GM13976 (cell line): Measurements from ENCODE around the gene UBXN1.
"Not testable (repeated sequence)": the region's sequence is repeated elsewhere in the genome, so short reads cannot be mapped to it uniquely, and the experiment has no call there.

Experiments
- DNase-seq: peaks from one replicate; pipeline ENCODE4 v3.0.0; 2012; ENCODE audit warnings: low spot score
- CTCF ChIP-seq: IDR thresholded peaks from 2 replicates; pipeline ENCODE4 v1.5.1; 2012; ENCODE audit warnings: borderline replicate concordance, mild to moderate bottlenecking; ENCODE audit not compliant: insufficient read depth; ENCODE audit errors: extremely low read depth, missing control alignments, control extremely low read depth
- in situ Hi-C: fragments of 300-500 bp; cut with MboI; formaldehyde crosslinking; loops from one replicate; pipeline ENCODE4 v1.12.0; 2022; ENCODE audit warnings: low sequenced_read_pairs, mixed read lengths, inconsistent platforms; ENCODE audit not compliant: unreplicated experiment

Gene UBXN1

GRCh38 chr11:62676698-62677097 is 2.2 kb downstream of the UBXN1 start:
- DNase-seq, result no peak
- in situ Hi-C loops, result no loop called here
- TF ChIP-seq CTCF, result no peak

GRCh38 chr11:62675415-62675814 is 3.5 kb downstream of the UBXN1 start:
- in situ Hi-C loops, result not testable (repeated sequence)

GRCh38 chr11:62673196-62673525 is 5.7 kb downstream of the UBXN1 start:
- no peak for TF ChIP-seq CTCF
- no peak for DNase-seq
- in situ Hi-C loops, result no loop called here

More at GRCh38 chr11:62675415-62675814, 3.5 kb downstream of the UBXN1 start:
- not testable (repeated sequence) for DNase-seq

GRCh38 chr11:62671608-62672389 is 7.1 kb downstream of the UBXN1 start, which contains the start of the genes LBHD1 and UQCC3:
TSS of gene LBHD1 (minus strand) at chr11:62672267. CDS start at chr11:62670031, 2,236 bp downstream.
TSS of gene UQCC3 (plus strand) at chr11:62671673. CDS start at chr11:62671746, 73 bp downstream.
- TF ChIP-seq CTCF, result no peak
- in situ Hi-C loops, result no loop called here
- peak; percentile 91 for DNase-seq

GRCh38 chr11:62671236-62671607 is 7.7 kb downstream of the UBXN1 start:
- no peak for DNase-seq
- no peak for TF ChIP-seq CTCF
- in situ Hi-C loops, result no loop called here

- no peak for DNase-seq
- no peak for TF ChIP-seq CTCF
- in situ Hi-C loops, result no loop called here
Measured at GRCh38 chr11:62669420-62670161, 9.3 kb downstream of the UBXN1 start.

- in situ Hi-C loops, result no loop called here
- DNase-seq, result no peak
- no peak for TF ChIP-seq CTCF
Measured at GRCh38 chr11:62667460-62667859, 11.4 kb downstream of the UBXN1 start.
